Measurements from ENCODE around the gene BICD2. TPM values are rescaled to one million over a fixed set of nuclear protein-coding genes. Genes with fewer than 3 reads are reported as not detected.

Gene BICD2
- total RNA-seq, 4 donors from 2014 or later = 36.2 to 46.7 (median 41.6) TPM

DNA sequence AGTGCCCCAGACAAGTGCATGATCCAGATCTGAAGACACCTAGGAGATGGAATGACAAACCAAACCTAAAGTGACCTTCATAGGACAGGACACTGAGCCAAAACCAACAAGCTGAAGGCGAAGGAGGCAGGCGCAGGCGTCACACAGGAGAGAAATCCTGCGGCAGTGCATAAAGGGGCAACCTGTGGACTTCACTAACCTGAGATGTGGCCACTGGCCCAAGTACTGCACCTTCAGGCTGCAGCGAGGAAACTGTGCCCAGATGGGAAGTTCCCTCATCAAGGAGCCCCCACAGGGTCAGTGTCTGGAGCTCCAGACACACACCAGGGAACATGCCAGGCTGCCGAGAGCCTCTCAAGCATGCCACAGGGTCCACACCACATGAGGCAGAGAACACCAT lies 98.4 kb downstream of the BICD2 start:
- no peaks in the 10 kb centered on the region for H3K9me3 ChIP-seq
- WGBS, 2 donors = 80 to 87% methylated on average over 5 to 6 of the region's 6 CpGs
- H3K36me3 ChIP-seq = peaks cover 0 to 30% (median 0%) of the 10 kb centered on the region in 3 donors
- peaks cover 0 to 48% (median 15%) of the 10 kb centered on the region in 4 donors for H3K4me1 ChIP-seq
- no peaks in the 10 kb centered on the region for H3K27me3 ChIP-seq
- no peak overlapping the region for H3K4me3 ChIP-seq
- H3K27ac ChIP-seq = no peak overlapping the region
- DNase-seq (ENCODE audit: low spot score in 2 of 2) = no peak
- TF ChIP-seq EP300 (IDR thresholded peaks at IDR 0.05) = no peak
- TF ChIP-seq POLR2A (IDR thresholded peaks at IDR 0.05) = no peak
- TF ChIP-seq, protein P1, sequence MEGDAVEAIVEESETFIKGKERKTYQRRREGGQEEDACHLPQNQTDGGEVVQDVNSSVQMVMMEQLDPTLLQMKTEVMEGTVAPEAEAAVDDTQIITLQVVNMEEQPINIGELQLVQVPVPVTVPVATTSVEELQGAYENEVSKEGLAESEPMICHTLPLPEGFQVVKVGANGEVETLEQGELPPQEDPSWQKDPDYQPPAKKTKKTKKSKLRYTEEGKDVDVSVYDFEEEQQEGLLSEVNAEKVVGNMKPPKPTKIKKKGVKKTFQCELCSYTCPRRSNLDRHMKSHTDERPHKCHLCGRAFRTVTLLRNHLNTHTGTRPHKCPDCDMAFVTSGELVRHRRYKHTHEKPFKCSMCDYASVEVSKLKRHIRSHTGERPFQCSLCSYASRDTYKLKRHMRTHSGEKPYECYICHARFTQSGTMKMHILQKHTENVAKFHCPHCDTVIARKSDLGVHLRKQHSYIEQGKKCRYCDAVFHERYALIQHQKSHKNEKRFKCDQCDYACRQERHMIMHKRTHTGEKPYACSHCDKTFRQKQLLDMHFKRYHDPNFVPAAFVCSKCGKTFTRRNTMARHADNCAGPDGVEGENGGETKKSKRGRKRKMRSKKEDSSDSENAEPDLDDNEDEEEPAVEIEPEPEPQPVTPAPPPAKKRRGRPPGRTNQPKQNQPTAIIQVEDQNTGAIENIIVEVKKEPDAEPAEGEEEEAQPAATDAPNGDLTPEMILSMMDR (IDR thresholded peaks at IDR 0.05) = no peak

DNA sequence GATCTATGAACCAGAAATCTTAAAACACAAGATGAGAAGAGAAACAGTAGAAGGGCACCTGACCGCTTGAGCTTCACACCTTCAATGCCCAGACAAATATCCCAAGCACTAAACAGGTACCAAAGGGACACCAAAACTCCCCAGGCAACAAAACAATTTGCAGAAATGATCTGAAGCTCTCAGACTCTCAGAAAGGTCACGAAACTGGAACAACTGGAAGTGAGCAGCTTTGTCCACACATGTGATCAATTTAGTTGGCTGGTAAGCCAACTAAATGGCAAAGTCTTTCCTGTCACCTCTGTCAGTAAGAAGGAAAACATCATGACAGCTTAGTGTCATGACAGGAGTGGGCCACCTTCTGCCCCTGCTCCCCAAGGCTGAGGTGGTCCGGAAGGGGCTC lies 98.8 kb downstream of the BICD2 start:
- H3K4me1 ChIP-seq = peaks cover 0 to 48% (median 11%) of the 10 kb centered on the region in 4 donors
- DNase-seq (ENCODE audit: low spot score in 2 of 2) = no peak
- 83 to 84% methylated on average over 3 of the region's 3 CpGs for WGBS, 2 donors
- H3K9me3 ChIP-seq = no peaks in the 10 kb centered on the region
- no peak overlapping the region for H3K4me3 ChIP-seq
- no peak for TF ChIP-seq EP300 (IDR thresholded peaks at IDR 0.05)
- no peak for TF ChIP-seq POLR2A (IDR thresholded peaks at IDR 0.05)
- TF ChIP-seq, protein P1 (IDR thresholded peaks at IDR 0.05) = no peak
- H3K27me3 ChIP-seq = no peaks in the 10 kb centered on the region
- no peak overlapping the region for H3K27ac ChIP-seq
- peaks cover 0 to 30% (median 0%) of the 10 kb centered on the region in 3 donors for H3K36me3 ChIP-seq

DNA sequence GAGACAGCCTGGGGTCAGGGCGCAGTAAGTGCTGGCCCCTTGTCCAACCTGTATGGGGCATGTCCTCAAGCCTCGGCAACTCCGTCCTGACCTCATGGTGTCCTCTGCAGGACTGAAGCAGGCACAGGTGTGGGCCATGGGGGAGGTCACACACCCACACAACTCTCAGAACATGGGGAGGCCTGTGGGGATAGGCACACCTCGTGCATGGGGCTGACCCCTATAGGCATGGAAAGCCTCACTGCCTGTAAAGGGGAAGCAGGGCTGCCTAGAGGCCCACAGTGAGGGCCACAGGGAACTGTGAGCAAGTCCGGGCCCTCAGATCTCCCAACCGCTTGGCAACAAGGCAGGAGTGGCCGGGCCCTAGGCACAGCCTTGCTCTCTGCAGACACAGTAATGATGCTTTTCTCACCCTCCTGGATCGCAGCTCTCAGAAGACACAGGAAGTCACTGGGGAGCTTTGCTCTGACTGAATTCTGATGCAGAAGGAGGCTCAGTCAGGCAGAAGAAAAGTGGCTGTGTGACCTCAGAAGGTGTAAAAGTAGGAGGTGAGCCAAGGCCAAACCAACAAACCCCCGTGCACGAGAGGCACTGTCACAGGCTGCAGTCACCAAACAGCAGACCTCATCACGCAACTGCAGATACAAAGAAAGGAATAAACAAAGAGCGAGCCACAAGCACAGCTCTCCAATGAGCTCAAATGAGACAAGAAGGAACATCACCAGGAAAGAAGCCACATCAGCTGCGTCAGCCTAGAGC lies 100.1 kb downstream of the BICD2 start:
- H3K4me1 ChIP-seq = peaks cover 0 to 59% (median 11%) of the 10 kb centered on the region in 4 donors
- DNase-seq (ENCODE audit: low spot score in 2 of 2) = no peak
- no peak overlapping the region for H3K4me3 ChIP-seq
- H3K36me3 ChIP-seq = peaks cover 0 to 30% (median 0%) of the 10 kb centered on the region in 3 donors
- no peaks in the 10 kb centered on the region for H3K9me3 ChIP-seq
- no peaks in the 10 kb centered on the region for H3K27me3 ChIP-seq
- TF ChIP-seq, protein P1 (IDR thresholded peaks at IDR 0.05) = no peak
- no peak for TF ChIP-seq EP300 (IDR thresholded peaks at IDR 0.05)
- no peak for TF ChIP-seq POLR2A (IDR thresholded peaks at IDR 0.05)
- 55 to 68% methylated on average over 12 to 13 of the region's 13 CpGs for WGBS, 2 donors
- H3K27ac ChIP-seq = peak overlapping the region in 1 of 4 donors; percentile 50

DNA sequence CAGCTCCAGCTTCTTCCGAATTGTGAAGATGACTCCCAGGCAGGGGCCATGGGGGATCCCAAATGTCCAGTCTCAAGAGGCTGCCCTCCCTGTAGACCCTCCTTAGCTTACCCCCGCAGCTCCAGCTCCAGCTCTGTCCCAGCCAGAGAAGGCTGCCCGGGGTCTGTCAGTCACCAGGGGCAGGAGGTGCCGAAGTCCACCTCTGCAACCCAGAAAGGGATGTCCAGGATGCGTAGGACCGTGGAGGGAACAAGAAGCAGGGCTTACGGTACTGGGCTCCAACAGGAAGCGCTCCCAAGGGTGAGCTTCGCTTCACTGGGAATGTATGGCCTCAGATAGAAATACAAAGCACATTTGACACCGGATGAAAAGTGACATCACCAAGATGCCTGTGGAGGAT lies 100.7 kb downstream of the BICD2 start:
- TF ChIP-seq, protein P1 (IDR thresholded peaks at IDR 0.05) = no peak
- TF ChIP-seq EP300 (IDR thresholded peaks at IDR 0.05) (no peak), POLR2A (IDR thresholded peaks at IDR 0.05) (no peak)
- Histone ChIP-seq H3K4me1 (peaks cover 0 to 57% (median 8%) of the 10 kb centered on the region in 4 donors), H3K27ac (no peak overlapping the region), H3K36me3 (peaks cover 0 to 30% (median 0%) of the 10 kb centered on the region in 3 donors), H3K27me3 (no peaks in the 10 kb centered on the region), H3K9me3 (no peaks in the 10 kb centered on the region), H3K4me3 (no peak overlapping the region)
- 83 to 84% methylated on average over 10 of the region's 10 CpGs for WGBS, 2 donors
- DNase-seq (ENCODE audit: low spot score in 2 of 2) = no peak

DNA sequence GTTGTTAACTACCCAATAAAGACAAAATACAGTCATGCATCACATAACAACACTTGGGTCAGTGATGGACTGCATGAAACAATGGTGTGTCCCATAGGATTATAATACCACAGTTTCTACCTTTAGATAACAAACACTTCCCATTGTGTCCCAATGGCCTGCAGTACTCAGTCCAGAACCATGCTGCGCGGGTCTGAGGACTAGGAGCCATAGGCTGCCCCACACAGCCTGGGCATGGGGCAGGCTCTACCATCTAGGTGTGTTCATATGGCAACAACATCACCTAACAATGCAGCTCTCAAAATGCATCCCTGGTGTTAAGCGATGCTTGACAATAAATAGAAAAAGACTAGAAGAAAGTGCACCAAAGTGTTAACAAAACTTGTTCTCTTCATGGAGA lies 101.5 kb downstream of the BICD2 start:
- Histone ChIP-seq H3K9me3 (no peaks in the 10 kb centered on the region), H3K36me3 (peaks cover 0 to 35% (median 0%) of the 10 kb centered on the region in 3 donors), H3K27ac (no peak overlapping the region), H3K27me3 (no peaks in the 10 kb centered on the region), H3K4me1 (peaks cover 0 to 50% (median 0%) of the 10 kb centered on the region in 4 donors), H3K4me3 (no peak overlapping the region)
- no peak for DNase-seq (ENCODE audit: low spot score in 2 of 2)
- TF ChIP-seq, protein P1 (IDR thresholded peaks at IDR 0.05) = no peak
- TF ChIP-seq EP300 (IDR thresholded peaks at IDR 0.05) (no peak), POLR2A (IDR thresholded peaks at IDR 0.05) (no peak)
- WGBS, 2 donors = 93 to 95% methylated on average over 3 of the region's 3 CpGs

All from tibial nerve (tissue), 4 donors.